Epidermal melanocyte (primary cell): ENCODE data around the gene AKNAD1.
"Not testable (repeated sequence)": the region's sequence is repeated elsewhere in the genome, so short reads cannot be mapped to it uniquely, and the experiment has no call there.

Experiments used
- DNase-seq: peaks from one replicate; pipeline ENCODE4 v3.0.0; 2011; ENCODE audit warnings: low spot score; ENCODE audit not compliant: insufficient read length

AKNAD1 gene

DNA sequence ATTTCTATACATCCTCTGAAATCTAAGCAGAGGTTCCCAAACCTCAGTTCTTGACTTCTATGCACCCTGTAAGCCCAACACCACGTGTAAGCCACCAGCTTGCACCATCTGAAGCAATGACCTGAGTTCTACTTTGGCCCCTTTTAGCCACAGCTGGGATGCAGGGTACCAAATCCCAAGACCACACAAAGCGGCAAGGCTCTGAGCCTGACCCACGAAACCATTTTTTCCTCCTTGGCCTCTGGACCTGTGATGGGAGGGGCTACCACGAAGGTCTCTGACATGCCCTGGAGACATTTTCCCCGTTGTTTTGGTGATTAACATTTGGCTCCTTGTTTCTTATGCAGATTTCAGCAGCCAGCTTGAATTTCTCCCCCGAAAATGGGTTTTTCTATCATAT, 71.6 kb downstream of the AKNAD1 start:
- DNase-seq: no peak

DNA sequence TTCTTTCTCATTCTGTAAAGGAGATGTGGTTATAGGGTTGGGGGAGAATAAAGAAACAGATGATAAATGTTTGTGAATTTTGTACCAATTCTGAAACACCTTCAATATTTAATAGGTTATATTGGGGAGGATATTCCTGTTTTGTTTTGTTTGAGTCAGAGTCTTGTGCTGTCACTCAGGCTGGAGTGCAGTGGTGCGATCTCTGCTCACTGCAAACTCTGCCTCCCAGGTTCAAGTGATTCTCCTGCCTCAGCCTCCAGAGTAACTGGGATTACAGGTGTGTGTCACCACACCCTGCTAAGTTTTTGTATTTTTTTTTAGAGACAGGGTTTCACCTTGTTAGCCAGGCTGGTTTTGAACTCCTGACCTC, 75.3 kb downstream of the AKNAD1 start:
- DNase-seq: not testable (repeated sequence)

GRCh38 chr1:108780937-108781574, 75.8 kb downstream of the AKNAD1 start:
- DNase-seq: no peak

DNA sequence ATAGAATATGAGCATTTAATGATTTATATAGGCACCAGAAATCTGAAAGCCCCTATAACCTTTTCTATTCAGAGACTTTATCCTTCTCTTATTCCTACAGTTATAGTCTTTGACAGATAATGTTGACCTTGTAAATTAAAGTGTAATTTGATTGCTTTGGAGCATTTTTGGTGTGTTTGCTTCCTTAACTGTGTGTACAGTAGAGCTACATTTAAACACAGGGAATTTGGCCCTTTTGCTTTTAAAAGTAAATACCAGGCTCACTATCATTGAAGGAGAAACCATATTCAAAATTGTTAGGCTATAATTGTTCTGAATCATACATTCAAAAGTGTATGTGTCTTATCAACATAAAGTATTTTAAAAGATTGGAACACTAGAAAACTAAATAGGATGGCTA, 77.4 kb downstream of the AKNAD1 start:
- no peak for DNase-seq

DNA sequence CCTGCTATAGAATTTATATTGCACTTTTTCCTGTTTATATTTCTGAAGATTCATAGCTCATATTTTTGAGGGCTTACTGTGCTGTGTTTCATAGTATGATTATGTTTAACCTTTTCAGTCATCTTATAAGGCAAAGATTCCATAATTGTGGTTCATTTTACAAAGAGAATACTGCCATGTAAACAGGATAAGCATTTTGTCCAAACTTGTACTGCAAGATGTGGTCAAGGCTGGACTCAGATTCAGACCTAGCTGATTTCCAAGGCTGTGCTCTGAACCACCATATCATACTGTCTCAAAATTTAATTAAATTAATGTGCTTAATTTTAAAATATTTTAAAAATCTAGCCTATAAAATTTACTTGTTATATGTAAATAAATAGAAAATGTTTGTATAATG, 79.1 kb downstream of the AKNAD1 start:
- DNase-seq: no peak

- no peak for DNase-seq
Measured at GRCh38 chr1:108767708-108768107, 89.2 kb downstream of the AKNAD1 start.

GRCh38 chr1:108767115-108767514, 89.8 kb downstream of the AKNAD1 start:
- no peak for DNase-seq
